SK-N-SH treated with all-trans-retinoic acid at 6 μM for 48 hours (cell line): ENCODE results near the gene OSCP1.

Experiments used
- ATAC-seq: fragments of 200-7000 bp; cut with Tn5 transposase; 3 replicates; pipeline ENCODE4 v1.9.1; 2020; ENCODE audit warnings: mild to moderate bottlenecking, moderate library complexity
- BACH2 ChIP-seq: fragments of 250-450 bp; sonication (Bioruptor Pico); IDR thresholded peaks from 2 replicates; pipeline ENCODE4 v1.9.0; 2021; ENCODE audit warnings: mild to moderate bottlenecking, borderline replicate concordance
- CSDC2 ChIP-seq: fragments of 250-450 bp; sonication (Bioruptor Pico); IDR thresholded peaks from 2 replicates; pipeline ENCODE4 v1.5.0; 2020; ENCODE audit warnings: mild to moderate bottlenecking, moderate library complexity
- CSRNP3 ChIP-seq: fragments of 250-450 bp; sonication (Bioruptor Pico); IDR thresholded peaks from 2 replicates; pipeline ENCODE4 v1.5.1; 2021; ENCODE audit warnings: mild to moderate bottlenecking, moderate library complexity
- ESRRG ChIP-seq: fragments of 250-450 bp; sonication (Bioruptor Pico); IDR thresholded peaks from 2 replicates; pipeline ENCODE4 v1.6.1; 2021; ENCODE audit warnings: mild to moderate bottlenecking
- GLIS3 ChIP-seq: fragments of 250-450 bp; sonication (Bioruptor Pico); IDR thresholded peaks from 2 replicates; pipeline ENCODE4 v1.5.0; 2020; ENCODE audit warnings: mild to moderate bottlenecking, moderate library complexity
- ISL1 ChIP-seq: fragments of 250-450 bp; sonication (Bioruptor Pico); IDR thresholded peaks from 2 replicates; pipeline ENCODE4 v2.1.2; 2022; ENCODE audit warnings: mild to moderate bottlenecking, moderate library complexity
- OSR1 ChIP-seq: fragments of 250-450 bp; sonication (Bioruptor Pico); IDR thresholded peaks from 2 replicates; pipeline ENCODE4 v1.8.0; 2022; ENCODE audit warnings: moderate library complexity, mild to moderate bottlenecking, inconsistent platforms
- PPARA ChIP-seq: fragments of 250-450 bp; sonication (Bioruptor Pico); IDR thresholded peaks from 2 replicates; pipeline ENCODE4 v1.5.0; 2020; ENCODE audit warnings: mild to moderate bottlenecking, borderline replicate concordance
- RARB ChIP-seq: fragments of 250-450 bp; sonication (Bioruptor Pico); IDR thresholded peaks from 2 replicates; pipeline ENCODE4 v1.8.0; 2021; ENCODE audit warnings: mild to moderate bottlenecking, moderate library complexity
- SNAI2 ChIP-seq: fragments of 250-450 bp; sonication (Bioruptor Pico); IDR thresholded peaks from 2 replicates; pipeline ENCODE4 v1.5.0; 2020; ENCODE audit warnings: mild to moderate bottlenecking, moderate library complexity
- TCF4 ChIP-seq: fragments of 250-450 bp; sonication (Bioruptor Pico); IDR thresholded peaks from 2 replicates; pipeline ENCODE4 v1.8.0; 2021; ENCODE audit warnings: mild to moderate bottlenecking, moderate library complexity, borderline replicate concordance
- TOX ChIP-seq: fragments of 250-450 bp; sonication (Bioruptor Pico); IDR thresholded peaks from 2 replicates; pipeline ENCODE4 v1.8.0; 2021; ENCODE audit warnings: mild to moderate bottlenecking, moderate library complexity, borderline replicate concordance
- TSHZ2 ChIP-seq: fragments of 250-450 bp; sonication (Bioruptor Pico); IDR thresholded peaks from 2 replicates; pipeline ENCODE4 v1.5.0; 2020; ENCODE audit warnings: mild to moderate bottlenecking, moderate library complexity
- ZFP30 ChIP-seq: fragments of 450-650 bp; formaldehyde crosslinking; IDR thresholded peaks from 2 replicates; pipeline ENCODE4 v1.5.0; 2022; ENCODE audit warnings: mild to moderate bottlenecking, moderate library complexity
- ZNF565 ChIP-seq: fragments of 450-650 bp; formaldehyde crosslinking; conservative IDR thresholded peaks from 2 replicates; pipeline ENCODE4 v1.5.0; 2020; ENCODE audit warnings: low read depth, mild to moderate bottlenecking, moderate library complexity
- ZNF70 ChIP-seq: fragments of 450-650 bp; formaldehyde crosslinking; IDR thresholded peaks from 2 replicates; pipeline ENCODE4 v1.5.0; 2020; ENCODE audit warnings: mild to moderate bottlenecking, moderate library complexity
- ZNF8 ChIP-seq: fragments of 450-650 bp; formaldehyde crosslinking; IDR thresholded peaks from 2 replicates; pipeline ENCODE4 v1.5.0; 2020; ENCODE audit warnings: mild to moderate bottlenecking, moderate library complexity
- TF ChIP-seq, protein P1 (sequence below): fragments of 250-450 bp; sonication (Bioruptor Pico); IDR thresholded peaks from 2 replicates; pipeline ENCODE4 v1.8.0; 2021; ENCODE audit warnings: low read depth, mild to moderate bottlenecking, moderate library complexity, borderline replicate concordance
- TF ChIP-seq, protein P2 (sequence below): fragments of 250-450 bp; sonication (Bioruptor Pico); IDR thresholded peaks from 2 replicates; pipeline ENCODE4 v1.5.1; 2020; ENCODE audit warnings: low read depth, mild to moderate bottlenecking, moderate library complexity

OSCP1 gene

DNA sequence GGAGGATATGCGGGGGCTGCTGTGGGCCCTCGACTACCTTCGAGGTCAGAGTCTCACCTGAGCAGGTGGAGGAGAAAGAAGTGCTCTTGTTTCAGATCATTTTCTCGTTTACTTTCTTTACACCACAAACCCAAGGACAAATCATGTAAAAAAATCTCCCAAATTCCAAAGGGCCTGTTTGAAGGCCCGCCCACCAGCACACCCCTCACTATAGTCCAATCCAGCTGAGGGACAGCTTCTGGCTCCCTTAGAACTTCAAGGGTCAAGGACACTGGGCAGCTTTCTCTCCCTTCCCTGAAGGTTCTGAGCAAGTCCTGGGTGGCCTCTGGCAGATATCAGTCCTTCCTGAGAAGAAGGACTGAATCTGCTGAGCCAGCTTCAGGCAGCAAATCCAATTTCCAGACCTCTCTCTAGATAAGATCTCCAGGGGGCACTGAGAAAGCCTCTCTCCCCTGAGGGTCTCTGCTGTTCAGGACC, 70.1 kb downstream of the OSCP1 start (continued):
- TF ChIP-seq CSRNP3 (CRISPR knock-in tag): no peak
- TF ChIP-seq, all 23 proteins: peak for 0

DNA sequence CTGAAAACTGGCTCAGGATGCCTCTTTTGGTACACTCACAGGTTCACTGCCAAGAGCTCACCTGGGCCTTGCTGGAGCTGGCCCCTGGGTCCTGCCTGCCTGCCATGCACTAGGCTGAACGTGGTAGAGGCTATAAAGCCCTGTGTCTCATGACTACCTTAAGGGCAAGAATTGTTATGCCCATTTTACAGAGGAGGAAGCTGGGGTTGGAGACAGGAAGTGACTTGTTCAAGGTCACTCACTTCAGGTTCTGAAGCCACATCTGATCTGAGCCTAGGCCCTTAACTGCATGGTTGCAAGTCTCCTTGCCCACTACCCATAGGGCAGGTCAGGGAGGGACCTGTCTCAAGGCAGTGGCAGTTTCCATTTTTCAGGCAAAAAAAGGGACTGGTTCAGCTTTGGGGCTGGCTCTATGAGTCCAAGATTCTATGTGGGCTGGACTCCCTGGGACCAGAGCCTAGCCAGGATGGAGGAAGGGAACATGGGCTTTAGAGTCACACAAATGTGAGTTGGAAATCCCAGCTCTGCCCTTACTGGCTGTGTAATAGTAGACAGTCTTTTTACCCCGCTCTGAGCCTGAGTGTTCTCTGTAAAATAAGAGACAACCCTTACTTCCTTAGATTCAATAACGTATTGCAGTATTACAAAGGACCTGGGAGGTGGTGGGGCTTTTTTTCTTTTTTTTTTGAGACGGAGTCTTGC, 72.3 kb downstream of the OSCP1 start:
- TF ChIP-seq ZNF565 (CRISPR knock-in tag) (no peak), ESRRG (no peak), PPARA (no peak), OSR1 (no peak)
- TF ChIP-seq, protein P1, sequence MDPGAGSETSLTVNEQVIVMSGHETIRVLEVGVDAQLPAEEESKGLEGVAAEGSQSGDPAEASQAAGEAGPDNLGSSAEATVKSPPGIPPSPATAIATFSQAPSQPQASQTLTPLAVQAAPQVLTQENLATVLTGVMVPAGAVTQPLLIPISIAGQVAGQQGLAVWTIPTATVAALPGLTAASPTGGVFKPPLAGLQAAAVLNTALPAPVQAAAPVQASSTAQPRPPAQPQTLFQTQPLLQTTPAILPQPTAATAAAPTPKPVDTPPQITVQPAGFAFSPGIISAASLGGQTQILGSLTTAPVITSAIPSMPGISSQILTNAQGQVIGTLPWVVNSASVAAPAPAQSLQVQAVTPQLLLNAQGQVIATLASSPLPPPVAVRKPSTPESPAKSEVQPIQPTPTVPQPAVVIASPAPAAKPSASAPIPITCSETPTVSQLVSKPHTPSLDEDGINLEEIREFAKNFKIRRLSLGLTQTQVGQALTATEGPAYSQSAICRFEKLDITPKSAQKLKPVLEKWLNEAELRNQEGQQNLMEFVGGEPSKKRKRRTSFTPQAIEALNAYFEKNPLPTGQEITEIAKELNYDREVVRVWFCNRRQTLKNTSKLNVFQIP: no peak
- no peak for ATAC-seq

- no peak for TF ChIP-seq CSDC2 (CRISPR knock-in tag)
- no peak for TF ChIP-seq GLIS3 (CRISPR knock-in tag)
- no peak for TF ChIP-seq CSRNP3 (CRISPR knock-in tag)
- no peak for TF ChIP-seq TOX (CRISPR knock-in tag)
- no peak for TF ChIP-seq ZFP30 (CRISPR knock-in tag)
- TF ChIP-seq, protein P2, sequence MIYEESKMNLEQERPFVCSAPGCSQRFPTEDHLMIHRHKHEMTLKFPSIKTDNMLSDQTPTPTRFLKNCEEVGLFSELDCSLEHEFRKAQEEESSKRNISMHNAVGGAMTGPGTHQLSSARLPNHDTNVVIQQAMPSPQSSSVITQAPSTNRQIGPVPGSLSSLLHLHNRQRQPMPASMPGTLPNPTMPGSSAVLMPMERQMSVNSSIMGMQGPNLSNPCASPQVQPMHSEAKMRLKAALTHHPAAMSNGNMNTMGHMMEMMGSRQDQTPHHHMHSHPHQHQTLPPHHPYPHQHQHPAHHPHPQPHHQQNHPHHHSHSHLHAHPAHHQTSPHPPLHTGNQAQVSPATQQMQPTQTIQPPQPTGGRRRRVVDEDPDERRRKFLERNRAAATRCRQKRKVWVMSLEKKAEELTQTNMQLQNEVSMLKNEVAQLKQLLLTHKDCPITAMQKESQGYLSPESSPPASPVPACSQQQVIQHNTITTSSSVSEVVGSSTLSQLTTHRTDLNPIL (CRISPR knock-in tag): no peak
- no peak for TF ChIP-seq TSHZ2 (CRISPR knock-in tag)
- TF ChIP-seq ESRRG: no peak
- TF ChIP-seq, all 23 proteins: peak for 0
- no peak for ATAC-seq
These were observed 77.6 kb downstream of the OSCP1 start for GRCh38 chr1:36372617-36373016.

- TF ChIP-seq BACH2 (CRISPR knock-in tag): no peak
- no peak for TF ChIP-seq ISL1 (CRISPR knock-in tag)
- TF ChIP-seq ZNF70: no peak
- no peak for TF ChIP-seq TCF4
- TF ChIP-seq SNAI2 (CRISPR knock-in tag): no peak
- no peak for TF ChIP-seq ZNF8
- TF ChIP-seq TSHZ2 (CRISPR knock-in tag): no peak
- TF ChIP-seq RARB: no peak
- TF ChIP-seq GLIS3 (CRISPR knock-in tag): no peak
- no peak for TF ChIP-seq CSRNP3 (CRISPR knock-in tag)
- ATAC-seq: peak; percentile 52
These were observed 81.0 kb downstream of the OSCP1 start for GRCh38 chr1:36369061-36369861.
